HG03565 (cell line): ENCODE results near the gene ACRV1.
"Not testable (repeated sequence)": the region's sequence is repeated elsewhere in the genome, so short reads cannot be mapped to it uniquely, and the experiment has no call there.

Experiments
- ATAC-seq: cut with Tn5 transposase; IDR thresholded peaks from one replicate; pipeline ENCODE4 v1.9.1; 2021; ENCODE audit warnings: mild to moderate bottlenecking, moderate library complexity; ENCODE audit not compliant: unreplicated experiment

ACRV1 gene, protein sequence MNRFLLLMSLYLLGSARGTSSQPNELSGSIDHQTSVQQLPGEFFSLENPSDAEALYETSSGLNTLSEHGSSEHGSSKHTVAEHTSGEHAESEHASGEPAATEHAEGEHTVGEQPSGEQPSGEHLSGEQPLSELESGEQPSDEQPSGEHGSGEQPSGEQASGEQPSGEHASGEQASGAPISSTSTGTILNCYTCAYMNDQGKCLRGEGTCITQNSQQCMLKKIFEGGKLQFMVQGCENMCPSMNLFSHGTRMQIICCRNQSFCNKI

GRCh38 chr11:125680747-125681146, at the start of gene ACRV1:
ACRV1 (minus strand) TSS chr11:125680847; CDS start chr11:125680780, 67 bp downstream.
- no peak for ATAC-seq

GRCh38 chr11:125728969-125729368, 48.3 kb upstream of the ACRV1 start:
- no peak for ATAC-seq

GRCh38 chr11:125724125-125724524, 43.5 kb upstream of the ACRV1 start:
- no peak for ATAC-seq

DNA sequence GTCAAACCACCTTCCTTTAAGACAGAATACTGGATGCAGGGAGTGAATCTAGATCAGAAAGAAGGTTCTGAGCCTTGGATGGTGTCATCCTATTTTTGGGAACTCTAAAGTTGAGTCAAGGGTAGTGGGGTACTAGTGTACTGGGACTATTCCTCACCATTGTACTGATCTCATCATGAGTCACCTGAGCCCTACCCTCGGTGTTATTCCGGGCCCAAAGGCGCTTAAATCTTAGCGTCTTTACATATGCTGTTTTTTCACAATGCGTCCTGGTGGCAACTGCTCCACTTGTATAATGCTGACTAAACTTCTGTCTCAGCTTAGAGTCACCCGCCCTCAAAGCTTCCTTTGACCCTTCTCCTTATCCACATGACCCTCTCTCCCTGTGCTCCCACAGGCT, 40.1 kb upstream of the ACRV1 start:
- ATAC-seq: no peak

DNA sequence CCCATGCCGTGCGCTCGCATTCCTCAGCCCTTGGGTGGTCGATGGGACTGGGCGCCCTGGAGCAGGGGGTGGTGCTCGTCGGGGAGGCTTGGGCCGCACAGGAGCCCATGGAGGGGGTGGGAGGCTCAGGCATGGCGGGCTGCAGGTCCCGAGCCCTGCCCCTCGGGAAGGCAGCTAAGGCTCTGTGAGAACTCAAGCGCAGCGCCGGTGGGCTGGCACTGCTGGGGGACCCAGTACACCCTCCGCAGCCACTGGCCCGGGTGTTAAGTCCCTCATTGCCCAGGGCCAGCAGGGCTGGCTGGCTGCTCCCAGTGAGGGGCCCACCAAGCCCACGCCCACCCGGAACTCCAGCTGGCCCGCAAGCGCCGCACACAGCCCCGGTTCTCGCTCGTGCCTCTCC, 24.0 kb upstream of the ACRV1 start:
- not testable (repeated sequence) for ATAC-seq

GRCh38 chr11:125701858-125702621, 21.4 kb upstream of the ACRV1 start:
- ATAC-seq: no peak

DNA sequence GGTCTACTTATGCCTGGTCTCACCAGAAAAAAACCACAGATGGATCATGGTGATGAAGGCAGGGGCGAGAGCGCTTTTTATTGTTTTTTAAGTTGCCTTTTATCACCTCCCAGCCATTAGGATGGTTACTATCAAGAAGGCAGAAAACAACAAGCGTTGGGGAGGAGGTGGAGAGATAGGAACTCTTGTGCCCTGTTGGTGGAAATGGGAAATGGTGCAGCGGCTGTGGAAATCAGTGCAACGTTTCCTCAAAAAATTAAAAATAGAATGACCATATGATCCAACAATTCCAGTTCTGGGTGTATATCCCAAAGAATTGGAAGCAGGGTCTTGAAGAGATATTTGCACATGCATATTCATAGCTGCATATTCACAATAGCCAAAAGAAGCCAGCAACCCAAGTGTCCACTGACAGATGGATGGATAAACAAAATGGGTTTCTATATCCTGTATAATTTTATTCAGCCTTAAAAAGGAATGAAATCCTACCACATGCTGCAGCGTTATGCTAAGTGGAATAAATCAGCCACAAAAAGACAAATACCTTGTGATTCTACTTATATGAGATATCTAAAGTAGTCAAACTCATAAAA, 20.5 kb upstream of the ACRV1 start:
- ATAC-seq: no peak

DNA sequence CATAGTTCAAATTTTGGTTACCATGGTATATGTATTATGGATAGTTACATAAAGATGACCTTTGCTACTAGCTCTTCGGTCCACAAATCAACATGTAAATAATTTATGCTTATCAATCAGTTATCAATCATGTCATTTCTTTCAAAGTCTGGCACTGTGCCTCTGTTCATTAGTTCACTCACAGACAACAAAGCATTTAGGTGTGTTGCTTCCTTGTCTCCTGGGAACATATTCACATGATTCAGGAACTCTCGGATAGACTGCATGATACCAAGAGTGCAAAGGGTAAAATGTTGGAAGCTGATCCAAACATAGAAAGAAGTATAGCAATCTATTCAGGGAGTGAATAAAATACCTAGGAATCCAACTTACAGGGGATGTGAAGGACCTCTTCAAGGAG, 14.3 kb upstream of the ACRV1 start:
- no peak for ATAC-seq

GRCh38 chr11:125692887-125693286, 12.2 kb upstream of the ACRV1 start:
- ATAC-seq: no peak

DNA sequence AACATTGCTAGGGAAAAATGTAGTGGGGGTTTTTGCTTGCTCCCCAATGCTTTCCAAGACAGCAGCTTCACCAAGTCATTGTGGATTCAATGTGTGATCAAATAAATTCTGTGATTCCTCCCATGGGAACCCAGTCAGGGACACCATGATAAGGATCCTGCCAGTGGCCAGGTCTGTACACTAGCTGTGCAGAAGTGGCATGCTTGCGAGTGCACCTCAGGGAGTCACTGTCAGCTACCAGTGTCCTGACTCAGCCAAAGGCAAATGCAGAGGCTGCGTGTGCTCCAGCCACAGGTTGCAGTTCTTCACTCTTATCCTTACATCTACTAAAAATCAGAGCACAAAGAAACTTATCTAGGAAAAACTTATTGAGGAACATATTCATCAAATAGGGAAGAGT, 9.4 kb upstream of the ACRV1 start:
- no peak for ATAC-seq

- ATAC-seq: no peak
Observed at GRCh38 chr11:125689274-125689859, 8.7 kb upstream of the ACRV1 start.

DNA sequence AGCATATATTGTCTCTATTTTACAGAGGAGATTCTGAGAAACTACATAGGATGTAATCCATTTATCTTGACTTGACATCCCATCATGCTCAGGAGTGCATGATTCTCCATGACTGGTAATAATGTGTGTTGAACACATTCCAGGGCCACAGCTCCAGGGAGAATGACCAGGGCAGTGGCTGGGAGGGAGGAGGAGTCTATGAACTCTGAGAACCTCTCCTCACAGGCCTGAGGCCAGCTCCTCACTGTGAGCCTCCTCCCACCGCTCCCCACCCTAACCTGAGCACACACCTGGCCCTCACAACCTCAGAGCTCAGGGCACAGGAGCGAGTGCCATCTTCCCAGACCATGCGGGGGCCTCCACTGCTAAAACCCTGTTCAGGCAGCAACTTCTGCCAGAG, 8.0 kb upstream of the ACRV1 start:
- ATAC-seq: no peak

- no peak for ATAC-seq
Observed at GRCh38 chr11:125688066-125688465, 7.4 kb upstream of the ACRV1 start.

GRCh38 chr11:125685228-125685627, 4.6 kb upstream of the ACRV1 start:
- ATAC-seq: no peak

DNA sequence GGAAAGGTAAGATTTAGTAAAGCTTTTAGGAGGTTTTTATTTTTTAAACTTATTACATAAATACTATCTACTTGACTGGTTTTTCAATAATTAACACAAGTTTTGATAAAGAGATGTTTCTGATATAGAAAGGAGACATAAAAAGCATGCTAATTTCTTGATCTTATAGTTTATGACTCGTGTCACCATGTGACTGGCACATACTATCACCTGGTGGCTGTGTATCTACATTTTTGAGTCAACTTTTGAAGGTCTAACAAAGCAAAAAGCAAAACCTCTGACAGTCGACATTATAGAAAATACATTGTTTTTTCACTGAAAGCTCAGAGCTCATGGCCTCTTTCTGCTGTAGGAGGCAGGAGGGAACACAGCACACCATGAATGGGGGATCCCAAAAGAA, 810 bp downstream of the ACRV1 start:
- no peak for ATAC-seq

GRCh38 chr11:125679397-125679796, 1.2 kb downstream of the ACRV1 start:
- no peak for ATAC-seq

- no peak for ATAC-seq
Observed at GRCh38 chr11:125675196-125675595, 5.5 kb downstream of the ACRV1 start.

DNA sequence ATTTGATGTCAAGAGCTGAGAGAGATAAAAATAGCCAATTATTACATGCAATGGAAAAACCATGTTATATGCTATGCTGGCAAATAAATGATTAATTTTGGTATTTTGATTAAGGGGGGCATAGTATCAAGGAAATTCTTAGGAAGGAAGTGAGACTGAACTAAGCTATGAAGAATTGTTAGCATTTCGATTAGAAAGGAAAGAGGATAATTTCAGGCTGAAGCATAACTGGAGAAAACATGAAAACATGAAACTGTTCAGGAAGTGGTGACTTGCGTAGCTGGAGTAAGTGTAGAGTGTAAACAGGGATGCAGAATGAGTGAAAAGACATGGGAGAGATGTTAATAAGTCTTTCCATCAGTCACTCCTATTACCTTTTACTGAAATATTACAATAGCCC, 6.4 kb downstream of the ACRV1 start:
- ATAC-seq: no peak

GRCh38 chr11:125671561-125671960, 9.1 kb downstream of the ACRV1 start:
- ATAC-seq: no peak

GRCh38 chr11:125670172-125670571, 10.5 kb downstream of the ACRV1 start:
- no peak for ATAC-seq

DNA sequence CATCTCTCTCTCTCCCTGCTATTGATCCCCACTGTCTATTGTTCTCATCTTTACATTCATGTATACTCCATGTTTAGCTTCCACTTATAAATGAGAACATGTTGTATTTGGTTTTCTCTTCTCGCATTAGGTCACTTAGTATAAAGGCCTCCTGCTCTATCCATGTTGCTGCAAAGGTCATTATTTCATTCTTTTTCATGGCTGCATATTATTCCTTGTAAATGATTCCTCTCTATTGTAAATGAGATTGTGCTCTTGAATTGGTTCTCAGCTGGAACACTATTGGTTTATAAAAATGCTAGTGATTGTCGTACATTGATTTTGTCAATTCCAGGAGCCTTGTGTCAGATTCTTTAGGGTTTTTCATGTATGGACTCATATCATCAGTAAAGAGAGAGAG, 13.5 kb downstream of the ACRV1 start:
- no peak for ATAC-seq

DNA sequence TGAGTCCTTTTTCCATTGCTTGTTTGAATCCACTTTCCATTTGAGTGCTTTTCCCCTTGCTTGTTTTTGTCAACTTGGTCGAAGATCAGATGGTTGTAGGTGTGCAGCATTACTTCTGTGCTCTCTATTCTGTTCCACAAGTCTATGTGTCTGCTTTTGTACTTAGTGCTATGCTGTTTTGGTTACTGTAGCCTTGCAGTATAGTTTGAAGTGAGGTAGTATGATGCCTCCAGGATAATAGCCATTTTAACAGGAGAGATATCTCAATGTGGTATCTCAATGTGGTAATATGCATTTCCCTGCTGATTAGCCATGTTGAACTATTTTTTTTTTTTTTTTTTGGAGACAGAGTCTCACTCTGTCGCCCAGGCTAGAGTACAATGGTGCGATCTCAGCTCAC, 16.7 kb downstream of the ACRV1 start:
- no peak for ATAC-seq
